Esophagus squamous epithelium (tissue), 4 donors: ENCODE results near the gene ADGRE3.

Source experiments
- CTCF ChIP-seq, 6 experiments: fragments of 450-650 bp in 4 of 6; fragments of 200-600 bp in 2 of 6; sonication (generic) in 2 of 6; IDR thresholded peaks; one replicate each; pipeline ENCODE4 v1.5.1; 2016 to 2019; ENCODE audit warnings: antibody characterized with exemption in 6 of 6, mild to moderate bottlenecking in 4 of 6, moderate library complexity in 4 of 6
- POLR2A ChIP-seq, 4 donors: fragments of 450-650 bp; IDR thresholded peaks; one replicate each; pipeline ENCODE4 v1.6.1; 2017; ENCODE audit warnings: antibody characterized with exemption in 4 of 4, mild to moderate bottlenecking in 4 of 4, moderate library complexity in 3 of 4

- TF ChIP-seq CTCF (IDR thresholded peaks at IDR 0.05): no peak
- no peak for TF ChIP-seq POLR2A (IDR thresholded peaks at IDR 0.05)
Measured at GRCh38 chr19:14700711-14701375, 26.2 kb upstream of the ADGRE3 start.
